Measurements from ENCODE around the gene LHX3.

DNA sequence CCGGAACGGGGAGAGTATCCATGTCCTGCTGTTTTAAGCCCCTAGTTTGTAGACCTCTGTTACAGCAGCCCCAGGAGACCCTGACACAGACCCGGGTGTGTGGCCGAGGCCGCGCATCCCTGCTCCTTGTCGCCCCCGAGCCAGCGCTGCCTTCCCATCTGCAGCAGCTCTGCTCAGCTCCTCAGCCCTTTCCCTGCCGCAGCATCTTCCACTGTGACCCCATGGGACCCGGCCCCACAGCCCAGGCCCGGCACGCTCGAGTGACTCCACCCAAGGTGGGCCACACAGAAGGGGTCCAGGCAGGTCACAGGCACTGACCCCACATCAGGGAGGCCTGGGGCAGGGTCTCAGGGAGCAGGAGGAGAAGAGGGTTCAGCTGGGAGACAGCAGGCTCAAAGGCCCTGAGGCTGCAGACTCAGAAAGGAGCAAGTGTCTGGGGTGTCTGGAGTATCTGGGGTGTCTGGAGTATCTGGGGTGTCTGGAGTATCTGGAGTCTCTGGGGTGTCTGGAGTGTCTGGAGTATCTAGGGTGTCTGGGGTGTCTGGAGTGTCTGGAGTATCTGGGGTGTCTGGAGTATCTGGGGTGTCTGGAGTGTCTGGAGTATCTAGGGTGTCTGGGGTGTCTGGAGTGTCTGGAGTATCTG is 31.2 kb downstream of the LHX3 start:
- TF ChIP-seq, protein P1, sequence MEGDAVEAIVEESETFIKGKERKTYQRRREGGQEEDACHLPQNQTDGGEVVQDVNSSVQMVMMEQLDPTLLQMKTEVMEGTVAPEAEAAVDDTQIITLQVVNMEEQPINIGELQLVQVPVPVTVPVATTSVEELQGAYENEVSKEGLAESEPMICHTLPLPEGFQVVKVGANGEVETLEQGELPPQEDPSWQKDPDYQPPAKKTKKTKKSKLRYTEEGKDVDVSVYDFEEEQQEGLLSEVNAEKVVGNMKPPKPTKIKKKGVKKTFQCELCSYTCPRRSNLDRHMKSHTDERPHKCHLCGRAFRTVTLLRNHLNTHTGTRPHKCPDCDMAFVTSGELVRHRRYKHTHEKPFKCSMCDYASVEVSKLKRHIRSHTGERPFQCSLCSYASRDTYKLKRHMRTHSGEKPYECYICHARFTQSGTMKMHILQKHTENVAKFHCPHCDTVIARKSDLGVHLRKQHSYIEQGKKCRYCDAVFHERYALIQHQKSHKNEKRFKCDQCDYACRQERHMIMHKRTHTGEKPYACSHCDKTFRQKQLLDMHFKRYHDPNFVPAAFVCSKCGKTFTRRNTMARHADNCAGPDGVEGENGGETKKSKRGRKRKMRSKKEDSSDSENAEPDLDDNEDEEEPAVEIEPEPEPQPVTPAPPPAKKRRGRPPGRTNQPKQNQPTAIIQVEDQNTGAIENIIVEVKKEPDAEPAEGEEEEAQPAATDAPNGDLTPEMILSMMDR (conservative IDR thresholded peaks at IDR 0.05; ENCODE audit: low read length), result no peak
- TF ChIP-seq EZH2phosphoT487 (IDR thresholded peaks at IDR 0.05; ENCODE audit: borderline replicate concordance), result no peak
